Measurements from ENCODE around the gene KTN1.

KTN1 gene

GRCh38 chr14:55540847-55541773 lies 38.9 kb upstream of the KTN1 start:
- Histone ChIP-seq H3K27me3 (ENCODE audit: insufficient read depth, low read length, poor library complexity, severe bottlenecking) (no peaks in the 10 kb centered on the region), H2AFZ (ENCODE audit: low read length) (no peak overlapping the region), H3F3A (ENCODE audit: low read depth) (no peaks in the 10 kb centered on the region), H3K79me2 (ENCODE audit: insufficient read depth, low read length) (no peaks in the 10 kb centered on the region), H3K4me2 (ENCODE audit: low read depth, low read length, poor library complexity, severe bottlenecking) (no peak overlapping the region), H3K9me3 (ENCODE audit: insufficient read depth, low read depth, low read length) (no peaks in the 10 kb centered on the region), H3K9me2 (replicated peaks; ENCODE audit: low read depth, low read length) (no peaks in the 10 kb centered on the region), H3K9ac (ENCODE audit: low read depth, low read length, poor library complexity, severe bottlenecking) (no peak overlapping the region), H4K20me1 (ENCODE audit: insufficient read depth, low read length, poor library complexity, severe bottlenecking) (no peaks in the 10 kb centered on the region), H3K4me1 (ENCODE audit: insufficient read depth, low read length, poor library complexity, severe bottlenecking) (no peaks in the 10 kb centered on the region), H3K4me3 (ENCODE audit: low read length, poor library complexity, severe bottlenecking) (no peak overlapping the region), H3K36me3 (ENCODE audit: insufficient read depth, low read length) (no peaks in the 10 kb centered on the region)
- TF ChIP-seq CTCF (conservative IDR thresholded peaks at IDR 0.05; ENCODE audit: low read length) (no peak), EZH2phosphoT487 (IDR thresholded peaks at IDR 0.05; ENCODE audit: borderline replicate concordance) (no peak)

- H3K9ac ChIP-seq (ENCODE audit: low read depth, low read length, poor library complexity, severe bottlenecking) = no peak overlapping the region
- no peak overlapping the region for H2AFZ ChIP-seq (ENCODE audit: low read length)
- H3K4me2 ChIP-seq (ENCODE audit: low read depth, low read length, poor library complexity, severe bottlenecking) = no peak overlapping the region
- H3K36me3 ChIP-seq (ENCODE audit: insufficient read depth, low read length) = no peaks in the 10 kb centered on the region
- no peaks in the 10 kb centered on the region for H3K4me1 ChIP-seq (ENCODE audit: insufficient read depth, low read length, poor library complexity, severe bottlenecking)
- H3K9me2 ChIP-seq (replicated peaks; ENCODE audit: low read depth, low read length) = no peaks in the 10 kb centered on the region
- no peaks in the 10 kb centered on the region for H3K9me3 ChIP-seq (ENCODE audit: insufficient read depth, low read depth, low read length)
- H3K4me3 ChIP-seq (ENCODE audit: low read length, poor library complexity, severe bottlenecking) = no peak overlapping the region
- H4K20me1 ChIP-seq (ENCODE audit: insufficient read depth, low read length, poor library complexity, severe bottlenecking) = no peaks in the 10 kb centered on the region
- TF ChIP-seq CTCF (conservative IDR thresholded peaks at IDR 0.05; ENCODE audit: low read length) (no peak), EZH2phosphoT487 (IDR thresholded peaks at IDR 0.05; ENCODE audit: borderline replicate concordance) (no peak)
- no peaks in the 10 kb centered on the region for H3F3A ChIP-seq (ENCODE audit: low read depth)
- H3K27me3 ChIP-seq (ENCODE audit: insufficient read depth, low read length, poor library complexity, severe bottlenecking) = no peaks in the 10 kb centered on the region
- H3K79me2 ChIP-seq (ENCODE audit: insufficient read depth, low read length) = no peaks in the 10 kb centered on the region
These were observed 34.2 kb upstream of the KTN1 start for GRCh38 chr14:55545779-55546178.

DNA sequence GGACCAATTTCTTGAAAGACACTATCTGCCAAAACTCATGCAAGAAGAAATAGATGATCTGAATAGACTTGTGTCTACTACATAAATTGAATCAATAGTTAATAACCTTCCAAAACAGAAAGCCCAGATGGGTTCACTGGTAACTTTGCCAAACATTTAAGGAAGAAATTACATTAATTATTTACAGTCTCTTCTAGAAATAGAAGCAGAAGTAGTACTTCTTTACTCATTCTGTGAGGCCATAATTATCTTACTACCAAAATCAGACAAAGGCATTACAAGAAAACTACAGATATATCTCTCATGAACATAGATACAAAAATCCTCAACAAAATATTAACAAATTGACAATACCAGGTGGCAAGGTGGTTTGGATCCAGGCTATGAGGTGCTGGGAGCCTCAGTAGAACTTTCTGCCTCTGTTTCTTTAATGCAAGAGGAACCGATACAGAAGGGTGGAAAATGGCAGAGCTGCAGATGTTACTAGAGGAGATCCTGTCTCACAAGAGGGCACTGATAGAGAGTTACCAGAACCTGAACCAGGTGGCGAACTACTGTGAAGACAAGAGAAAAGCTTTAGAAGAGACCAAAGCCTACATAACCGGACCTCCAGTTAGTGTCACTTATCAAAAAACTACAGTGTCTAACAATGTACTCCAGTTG lies 33.7 kb upstream of the KTN1 start:
- no peaks in the 10 kb centered on the region for H3K9me3 ChIP-seq (ENCODE audit: insufficient read depth, low read depth, low read length)
- no peaks in the 10 kb centered on the region for H4K20me1 ChIP-seq (ENCODE audit: insufficient read depth, low read length, poor library complexity, severe bottlenecking)
- H3F3A ChIP-seq (ENCODE audit: low read depth) = no peaks in the 10 kb centered on the region
- H3K4me2 ChIP-seq (ENCODE audit: low read depth, low read length, poor library complexity, severe bottlenecking) = no peak overlapping the region
- TF ChIP-seq CTCF (conservative IDR thresholded peaks at IDR 0.05; ENCODE audit: low read length) (no peak), EZH2phosphoT487 (IDR thresholded peaks at IDR 0.05; ENCODE audit: borderline replicate concordance) (no peak)
- no peaks in the 10 kb centered on the region for H3K79me2 ChIP-seq (ENCODE audit: insufficient read depth, low read length)
- no peak overlapping the region for H2AFZ ChIP-seq (ENCODE audit: low read length)
- H3K4me1 ChIP-seq (ENCODE audit: insufficient read depth, low read length, poor library complexity, severe bottlenecking) = no peaks in the 10 kb centered on the region
- no peak overlapping the region for H3K4me3 ChIP-seq (ENCODE audit: low read length, poor library complexity, severe bottlenecking)
- no peaks in the 10 kb centered on the region for H3K9me2 ChIP-seq (replicated peaks; ENCODE audit: low read depth, low read length)
- H3K9ac ChIP-seq (ENCODE audit: low read depth, low read length, poor library complexity, severe bottlenecking) = no peak overlapping the region
- H3K36me3 ChIP-seq (ENCODE audit: insufficient read depth, low read length) = no peaks in the 10 kb centered on the region
- H3K27me3 ChIP-seq (ENCODE audit: insufficient read depth, low read length, poor library complexity, severe bottlenecking) = no peaks in the 10 kb centered on the region

Data from Loucy (cell line).